OCI-LY3 (cell line): ENCODE measurements around the gene RAE1.

Experiments
- H2AFZ ChIP-seq: fragments of 200-600, 300-600 bp; shearing (Covaris generic); 2 replicates; pipeline ENCODE4 v1.6.0; 2014; ENCODE audit warnings: antibody characterized with exemption, low read depth, low read length
- H3K27ac ChIP-seq: fragments of 200-600, 300-600 bp; sonication (generic); 2 replicates; pipeline ENCODE4 v1.5.1; 2014; ENCODE audit warnings: mild to moderate bottlenecking, low read length, moderate library complexity, mixed read lengths
- H3K27me3 ChIP-seq: fragments of 200-600, 300-600 bp; sonication (generic); 2 replicates; pipeline ENCODE4 v1.6.1; 2014; ENCODE audit warnings: low read depth, low read length, mixed read lengths
- H3K36me3 ChIP-seq: fragments of 200-600, 300-600 bp; sonication (generic); replicated peaks from 2 replicates; pipeline ENCODE3; 2014; ENCODE audit warnings: low read depth, low read length, mixed read lengths
- H3K4me1 ChIP-seq: fragments of 300-600, 200-600 bp; sonication (generic); 2 replicates; pipeline ENCODE4 v1.6.1; 2014; ENCODE audit warnings: low read length, mixed read lengths
- H3K4me2 ChIP-seq: fragments of 200-600, 300-600 bp; sonication (generic); 2 replicates; pipeline ENCODE4 v1.6.1; 2014; ENCODE audit warnings: low read length, mixed read lengths
- H3K4me3 ChIP-seq: fragments of 300-600, 200-600 bp; sonication (generic); 2 replicates; pipeline ENCODE4 v1.5.1; 2014; ENCODE audit warnings: antibody characterized with exemption, mild to moderate bottlenecking, low read length, moderate library complexity
- H3K79me2 ChIP-seq: fragments of 300-600, 200-600 bp; shearing (Covaris generic); 2 replicates; pipeline ENCODE4 v1.6.1; 2014; ENCODE audit warnings: mild to moderate bottlenecking, low read length, mixed read lengths
- H3K9ac ChIP-seq: fragments of 300-600, 200-600 bp; shearing (Covaris generic); 2 replicates; pipeline ENCODE4 v1.6.0; 2014; ENCODE audit warnings: mild to moderate bottlenecking, low read length, moderate library complexity
- H3K9me3 ChIP-seq: fragments of 200-600, 300-600 bp; shearing (Covaris generic); 2 replicates; pipeline ENCODE4 v1.6.1; 2014; ENCODE audit warnings: low read length, mixed read lengths; ENCODE audit not compliant: insufficient read depth
- H4K20me1 ChIP-seq: fragments of 200-600, 300-600 bp; sonication (generic); 2 replicates; pipeline ENCODE4 v1.6.1; 2016; ENCODE audit warnings: low read length, mixed read lengths; ENCODE audit not compliant: insufficient read depth
- EZH2phosphoT487 ChIP-seq: fragments of 200-600 bp; shearing (Covaris generic); IDR thresholded peaks from 2 replicates; pipeline ENCODE4 v1.6.1; 2018; ENCODE audit warnings: antibody characterized with exemption, mixed run types, low read depth
- TF ChIP-seq, protein P1 (sequence below): fragments of 200-600, 300-600 bp; sonication (generic); IDR thresholded peaks from 2 replicates; pipeline ENCODE4 v1.5.1; 2014; ENCODE audit warnings: antibody characterized with exemption, low read length, low read depth

The RAE1 gene

DNA sequence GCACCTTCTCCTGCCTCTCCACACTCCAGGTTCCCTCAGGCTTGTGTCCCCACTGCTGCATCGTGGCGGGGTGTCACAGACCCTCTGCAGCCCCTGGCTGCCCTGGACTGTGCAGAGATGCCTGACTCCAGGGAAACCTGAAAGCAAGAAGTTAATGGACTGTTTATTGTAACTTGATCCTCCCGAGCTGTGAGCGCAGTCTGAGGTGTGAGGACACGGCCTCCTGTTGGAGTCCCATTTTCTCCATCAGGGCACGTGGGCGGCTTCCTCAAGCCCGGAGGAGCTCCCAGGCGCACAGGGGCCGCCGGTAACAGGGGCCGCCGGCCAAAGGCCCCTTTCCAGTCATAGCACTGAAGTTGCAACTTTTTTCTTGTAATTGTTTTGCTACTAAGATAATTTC is 57.1 kb downstream of the RAE1 start:
- H3K4me3 ChIP-seq: no peak overlapping the region
- no peaks in the 10 kb centered on the region for H3K27me3 ChIP-seq
- H3K36me3 ChIP-seq: peaks cover 72% of the 10 kb centered on the region
- TF ChIP-seq EZH2phosphoT487: no peak
- TF ChIP-seq, protein P1, sequence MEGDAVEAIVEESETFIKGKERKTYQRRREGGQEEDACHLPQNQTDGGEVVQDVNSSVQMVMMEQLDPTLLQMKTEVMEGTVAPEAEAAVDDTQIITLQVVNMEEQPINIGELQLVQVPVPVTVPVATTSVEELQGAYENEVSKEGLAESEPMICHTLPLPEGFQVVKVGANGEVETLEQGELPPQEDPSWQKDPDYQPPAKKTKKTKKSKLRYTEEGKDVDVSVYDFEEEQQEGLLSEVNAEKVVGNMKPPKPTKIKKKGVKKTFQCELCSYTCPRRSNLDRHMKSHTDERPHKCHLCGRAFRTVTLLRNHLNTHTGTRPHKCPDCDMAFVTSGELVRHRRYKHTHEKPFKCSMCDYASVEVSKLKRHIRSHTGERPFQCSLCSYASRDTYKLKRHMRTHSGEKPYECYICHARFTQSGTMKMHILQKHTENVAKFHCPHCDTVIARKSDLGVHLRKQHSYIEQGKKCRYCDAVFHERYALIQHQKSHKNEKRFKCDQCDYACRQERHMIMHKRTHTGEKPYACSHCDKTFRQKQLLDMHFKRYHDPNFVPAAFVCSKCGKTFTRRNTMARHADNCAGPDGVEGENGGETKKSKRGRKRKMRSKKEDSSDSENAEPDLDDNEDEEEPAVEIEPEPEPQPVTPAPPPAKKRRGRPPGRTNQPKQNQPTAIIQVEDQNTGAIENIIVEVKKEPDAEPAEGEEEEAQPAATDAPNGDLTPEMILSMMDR: no peak
- peaks cover 31% of the 10 kb centered on the region for H3K79me2 ChIP-seq
- no peak overlapping the region for H2AFZ ChIP-seq
- H4K20me1 ChIP-seq: peaks cover 83% of the 10 kb centered on the region
- no peak overlapping the region for H3K4me2 ChIP-seq
- no peak overlapping the region for H3K27ac ChIP-seq
- H3K9ac ChIP-seq: no peak overlapping the region
- H3K9me3 ChIP-seq: no peaks in the 10 kb centered on the region
- H3K4me1 ChIP-seq: no peaks in the 10 kb centered on the region

DNA sequence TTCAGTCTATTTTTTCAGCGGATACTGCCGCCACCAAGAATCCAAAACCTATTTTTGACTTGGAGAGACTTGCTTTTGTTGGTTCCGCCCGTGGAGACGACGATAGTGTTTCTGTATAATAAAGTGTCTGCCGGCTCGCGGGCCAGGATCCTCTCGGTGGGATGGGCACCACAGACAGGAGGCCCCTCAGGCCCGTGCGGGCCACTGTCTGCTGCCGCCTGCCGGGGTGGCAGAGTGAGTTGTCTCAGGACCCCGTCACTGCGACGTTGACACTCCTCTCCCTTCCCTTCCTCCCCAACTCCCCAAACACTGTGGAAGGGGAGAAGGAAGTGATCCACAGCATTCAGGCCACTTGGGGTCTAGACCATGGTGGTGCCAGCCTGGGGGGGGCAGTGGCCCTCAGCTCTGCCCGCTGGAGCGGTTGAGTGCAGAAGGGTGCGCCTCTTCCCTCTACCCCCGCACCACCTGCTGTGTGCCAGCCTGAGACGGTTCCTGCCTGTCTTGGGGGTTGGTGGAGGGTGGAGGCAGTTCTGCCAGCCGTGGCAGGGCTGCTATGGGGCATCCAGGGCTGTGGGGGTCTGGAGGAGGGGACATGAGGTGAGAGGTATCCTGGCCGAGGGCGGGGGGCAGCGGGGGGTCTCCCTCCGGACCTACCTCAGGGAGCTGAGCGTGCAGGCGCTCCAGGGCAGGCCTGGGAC is 57.6 kb downstream of the RAE1 start:
- no peak overlapping the region for H3K4me2 ChIP-seq
- H3K27ac ChIP-seq: no peak overlapping the region
- peaks cover 26% of the 10 kb centered on the region for H3K79me2 ChIP-seq
- no peak overlapping the region for H2AFZ ChIP-seq
- H3K36me3 ChIP-seq: peaks cover 69% of the 10 kb centered on the region
- H3K27me3 ChIP-seq: no peaks in the 10 kb centered on the region
- H3K9me3 ChIP-seq: no peaks in the 10 kb centered on the region
- no peak overlapping the region for H3K9ac ChIP-seq
- TF ChIP-seq EZH2phosphoT487: no peak
- TF ChIP-seq, protein P1: no peak
- no peak overlapping the region for H3K4me3 ChIP-seq
- H3K4me1 ChIP-seq: no peaks in the 10 kb centered on the region
- H4K20me1 ChIP-seq: peaks cover 77% of the 10 kb centered on the region

DNA sequence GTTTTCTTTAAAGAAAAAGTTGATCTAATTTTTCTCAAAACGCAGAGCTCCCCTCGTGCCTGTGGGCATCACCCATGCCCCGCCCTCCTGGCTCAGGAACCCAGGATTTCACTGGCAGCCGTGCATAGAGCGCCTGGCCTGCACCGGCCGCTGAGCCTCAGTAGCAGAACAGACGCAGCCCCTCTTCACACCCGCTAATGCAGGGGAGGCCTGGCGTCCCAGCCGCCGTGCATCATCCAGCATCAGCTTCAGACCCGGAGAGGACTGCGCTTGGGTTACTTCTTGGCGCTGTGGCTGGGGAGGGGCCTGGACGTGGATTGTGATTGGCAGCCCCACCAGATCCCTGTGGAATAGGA is 58.2 kb downstream of the RAE1 start:
- Histone ChIP-seq H3K27ac (no peak overlapping the region), H3K36me3 (peaks cover 63% of the 10 kb centered on the region)

DNA sequence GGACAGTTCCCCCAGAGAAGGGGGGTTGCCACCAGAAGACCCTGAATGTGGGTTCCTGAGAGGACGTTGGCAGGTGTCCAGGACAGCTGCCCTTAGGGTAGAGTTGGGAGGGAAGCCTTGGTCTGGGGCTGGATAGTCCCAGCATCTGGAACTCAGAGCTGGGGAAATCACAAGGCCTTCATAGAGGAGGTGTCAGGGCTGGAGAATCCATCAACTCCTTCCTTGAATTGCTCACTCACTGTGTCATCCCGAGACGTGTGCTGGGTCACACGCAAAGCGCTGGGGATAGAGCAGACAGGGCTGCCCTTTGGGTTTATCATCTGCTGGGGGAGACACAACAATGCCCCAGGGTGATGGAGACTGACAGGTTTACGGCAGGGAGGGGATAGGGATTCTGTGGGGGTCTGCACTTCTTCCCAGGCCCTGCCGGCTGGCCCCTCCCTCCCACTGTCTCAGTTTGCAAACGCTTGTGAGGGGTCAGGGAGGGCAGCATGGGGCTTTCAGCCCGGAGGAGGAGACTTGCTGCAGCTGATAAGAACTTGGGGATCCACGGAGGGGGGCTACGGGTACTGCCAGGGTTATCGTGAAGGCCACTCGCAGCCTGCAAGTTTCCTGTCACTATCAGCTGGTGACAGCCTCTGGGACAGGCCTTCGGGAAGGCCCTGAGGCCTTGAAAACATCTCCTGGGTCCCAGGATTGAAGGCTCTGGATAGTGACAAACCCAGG is 58.8 kb downstream of the RAE1 start:
- peaks cover 66% of the 10 kb centered on the region for H4K20me1 ChIP-seq
- no peak overlapping the region for H3K4me3 ChIP-seq
- no peaks in the 10 kb centered on the region for H3K9me3 ChIP-seq
- peaks cover 58% of the 10 kb centered on the region for H3K36me3 ChIP-seq
- peaks cover 15% of the 10 kb centered on the region for H3K79me2 ChIP-seq
- H3K4me1 ChIP-seq: no peaks in the 10 kb centered on the region
- no peak for TF ChIP-seq EZH2phosphoT487
- TF ChIP-seq, protein P1: no peak
- no peaks in the 10 kb centered on the region for H3K27me3 ChIP-seq
- H3K9ac ChIP-seq: no peak overlapping the region
- no peak overlapping the region for H3K27ac ChIP-seq
- H3K4me2 ChIP-seq: no peak overlapping the region
- H2AFZ ChIP-seq: no peak overlapping the region

More for the DNA sequence above, 58.2 kb downstream of the RAE1 start:
- Histone ChIP-seq H3K4me1 (no peaks in the 10 kb centered on the region), H3K4me3 (no peak overlapping the region), H3K9ac (no peak overlapping the region), H4K20me1 (peaks cover 71% of the 10 kb centered on the region), H3K9me3 (no peaks in the 10 kb centered on the region), H3K4me2 (no peak overlapping the region), H3K27me3 (no peaks in the 10 kb centered on the region), H2AFZ (no peak overlapping the region), H3K79me2 (peaks cover 20% of the 10 kb centered on the region)
- no peak for TF ChIP-seq EZH2phosphoT487
- TF ChIP-seq, protein P1: no peak
